ENCODE results near the gene ACOT11.

DNA sequence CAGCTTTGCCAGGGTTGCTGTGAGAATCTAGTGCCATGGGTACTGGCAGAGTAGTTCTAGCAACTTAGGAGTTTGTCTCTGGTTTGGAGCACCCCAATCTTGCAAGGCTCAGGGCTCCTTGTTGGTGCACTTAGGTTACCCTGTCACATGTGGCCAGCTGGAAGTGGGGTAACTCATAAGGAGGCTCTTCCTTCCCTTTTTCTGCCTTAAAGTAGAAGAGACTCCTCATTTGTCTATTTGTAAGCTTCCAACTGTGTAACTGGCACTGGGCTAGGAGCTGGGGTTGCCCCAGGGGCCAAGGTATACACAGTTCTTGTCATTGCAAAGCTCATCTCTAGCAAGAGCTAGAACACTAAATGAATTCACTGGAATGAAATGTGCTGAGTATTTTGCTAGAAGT lies 104.1 kb downstream of the ACOT11 start:
- TF ChIP-seq ZNF121 (CRISPR knock-in tag; IDR thresholded peaks at IDR 0.05) (no peak), SOX5 (CRISPR knock-in tag; IDR thresholded peaks at IDR 0.05; ENCODE audit: borderline replicate concordance) (no peak)

Measured in HepG2 (cell line).